PFSK-1 (cell line): Measurements from ENCODE around the gene CALY.

Experiments used
- FOXP2 ChIP-seq: optimal IDR thresholded peaks from 2 replicates; pipeline ENCODE3; 2011; ENCODE audit warnings: borderline replicate concordance, control low read depth, inconsistent platforms; ENCODE audit not compliant: insufficient read depth; ENCODE audit errors: extremely low read length, extremely low read depth
- POLR2AphosphoS5 ChIP-seq: IDR thresholded peaks from 2 replicates; pipeline ENCODE4 v1.6.1; 2012; ENCODE audit warnings: low read depth, mild to moderate bottlenecking, control low read depth, low read length, moderate library complexity
- REST ChIP-seq, 2 experiments: IDR thresholded peaks; 2 replicates each; pipeline versions ENCODE4 v1.6.1 to v1.8.0; 2011 to 2012; ENCODE audit warnings: low read depth in 2 of 2, low read length in 2 of 2, control low read depth in 1 of 2, inconsistent platforms in 1 of 2, mild to moderate bottlenecking in 1 of 2, moderate library complexity in 1 of 2; ENCODE audit not compliant: insufficient read depth in 1 of 2
- SIN3A ChIP-seq: IDR thresholded peaks from 2 replicates; pipeline ENCODE4 v1.6.1; 2012; ENCODE audit warnings: mild to moderate bottlenecking, low read length, moderate library complexity, borderline replicate concordance; ENCODE audit not compliant: insufficient read depth
- TAF1 ChIP-seq: IDR thresholded peaks from 2 replicates; pipeline ENCODE4 v1.6.1; 2012; ENCODE audit warnings: low read length, control low read depth, borderline replicate concordance; ENCODE audit not compliant: insufficient read depth

GRCh38 chr10:133337370-133337725 lies 652 bp upstream of the CALY start:
- TF ChIP-seq POLR2AphosphoS5 (no peak), REST (IDR thresholded peaks at IDR 0.05; ENCODE audit: insufficient read depth in 1 of 2, low read depth in 2 of 2, low read length in 2 of 2) (no peak), TAF1 (no peak), SIN3A (no peak), FOXP2 (no peak)
